Activated CD4-positive, alpha-beta T cell treated with anti-CD3 and anti-CD28 coated beads for 4 hours (primary cell): Measurements from ENCODE around the gene S100A4.

Source experiments
- DNase-seq, 2 donors: peaks; one replicate each; pipeline ENCODE4 v3.0.0-alpha.2; 2020

S100A4 gene

GRCh38 chr1:153546796-153547559 is 1.4 kb upstream of the S100A4 start:
- no peak for DNase-seq

DNA sequence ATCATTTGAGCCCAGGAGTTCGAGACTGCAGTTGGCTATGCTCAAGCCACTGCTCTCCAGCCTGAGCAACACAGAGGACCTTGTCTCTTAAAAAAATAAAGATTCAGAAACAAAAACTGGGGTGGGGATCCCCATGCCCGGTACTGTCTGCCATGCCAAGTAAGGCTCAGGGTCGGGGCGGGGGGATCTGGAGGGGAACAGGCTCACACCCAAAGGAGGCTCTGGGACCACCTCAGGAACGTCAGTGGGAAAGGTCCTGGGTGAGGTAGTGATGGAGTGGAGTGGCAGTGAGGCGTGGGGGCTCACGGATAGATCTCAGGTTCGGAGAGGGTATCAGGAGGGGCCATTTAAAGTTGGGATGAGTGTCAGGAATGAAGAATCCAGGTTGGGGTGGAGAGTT is 765 bp upstream of the S100A4 start:
- no peak for DNase-seq

- no peak for DNase-seq
These were observed 1.0 kb downstream of the S100A4 start for GRCh38 chr1:153544453-153545066.

DNA sequence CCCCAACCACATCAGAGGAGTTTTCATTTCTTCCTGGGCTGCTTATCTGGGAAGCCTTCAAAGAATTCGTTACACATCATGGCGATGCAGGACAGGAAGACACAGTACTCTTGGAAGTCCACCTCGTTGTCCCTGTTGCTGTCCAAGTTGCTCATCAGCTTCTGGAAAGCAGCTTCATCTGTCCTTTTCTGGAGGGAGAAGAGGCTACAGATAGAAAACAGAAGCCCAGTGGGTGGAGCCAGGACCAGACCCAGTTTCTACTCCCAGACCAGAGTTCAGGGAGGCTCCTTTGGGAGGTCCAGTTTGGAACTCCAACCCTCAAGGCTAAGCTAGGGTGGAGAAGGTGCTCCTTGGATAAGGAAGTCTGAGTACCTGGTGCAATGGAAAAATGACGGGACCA is 1.9 kb downstream of the S100A4 start:
- no peak for DNase-seq

DNA sequence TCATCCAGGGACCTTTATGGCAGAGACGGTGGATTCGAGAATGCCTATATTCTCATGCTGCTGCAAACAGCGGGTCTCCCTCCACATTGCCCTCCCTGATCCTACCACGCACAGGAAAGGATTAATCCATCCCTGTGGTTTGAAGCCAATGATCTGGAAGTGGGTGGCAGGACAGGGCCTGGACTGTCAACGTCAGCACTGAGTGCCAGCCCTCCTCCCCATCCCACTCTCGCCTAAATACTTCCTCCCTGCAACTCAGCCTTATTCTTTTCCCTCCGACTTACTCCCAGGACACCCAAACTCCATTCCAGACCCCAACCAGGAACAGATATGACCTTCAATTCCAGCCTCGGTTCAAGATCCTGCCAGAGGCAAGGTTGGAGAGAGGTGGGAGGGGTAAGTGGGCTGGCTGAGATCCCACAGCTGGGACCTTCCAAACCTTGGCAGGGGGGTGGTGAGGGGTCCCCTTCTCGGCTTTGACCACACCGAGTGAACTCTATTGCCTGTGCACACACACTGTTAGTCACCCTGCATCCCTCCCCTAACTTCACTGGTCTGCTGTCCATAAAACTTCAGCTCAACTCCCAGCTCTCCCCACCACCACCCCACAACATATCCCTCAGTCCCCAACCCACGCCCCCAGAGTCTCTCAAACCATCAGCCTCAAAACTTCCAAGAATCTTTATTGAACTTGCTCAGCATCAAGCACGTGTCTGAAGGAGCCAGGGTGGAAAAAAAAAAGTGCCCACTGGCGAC is 2.5 kb downstream of the S100A4 start:
- no peak for DNase-seq

DNA sequence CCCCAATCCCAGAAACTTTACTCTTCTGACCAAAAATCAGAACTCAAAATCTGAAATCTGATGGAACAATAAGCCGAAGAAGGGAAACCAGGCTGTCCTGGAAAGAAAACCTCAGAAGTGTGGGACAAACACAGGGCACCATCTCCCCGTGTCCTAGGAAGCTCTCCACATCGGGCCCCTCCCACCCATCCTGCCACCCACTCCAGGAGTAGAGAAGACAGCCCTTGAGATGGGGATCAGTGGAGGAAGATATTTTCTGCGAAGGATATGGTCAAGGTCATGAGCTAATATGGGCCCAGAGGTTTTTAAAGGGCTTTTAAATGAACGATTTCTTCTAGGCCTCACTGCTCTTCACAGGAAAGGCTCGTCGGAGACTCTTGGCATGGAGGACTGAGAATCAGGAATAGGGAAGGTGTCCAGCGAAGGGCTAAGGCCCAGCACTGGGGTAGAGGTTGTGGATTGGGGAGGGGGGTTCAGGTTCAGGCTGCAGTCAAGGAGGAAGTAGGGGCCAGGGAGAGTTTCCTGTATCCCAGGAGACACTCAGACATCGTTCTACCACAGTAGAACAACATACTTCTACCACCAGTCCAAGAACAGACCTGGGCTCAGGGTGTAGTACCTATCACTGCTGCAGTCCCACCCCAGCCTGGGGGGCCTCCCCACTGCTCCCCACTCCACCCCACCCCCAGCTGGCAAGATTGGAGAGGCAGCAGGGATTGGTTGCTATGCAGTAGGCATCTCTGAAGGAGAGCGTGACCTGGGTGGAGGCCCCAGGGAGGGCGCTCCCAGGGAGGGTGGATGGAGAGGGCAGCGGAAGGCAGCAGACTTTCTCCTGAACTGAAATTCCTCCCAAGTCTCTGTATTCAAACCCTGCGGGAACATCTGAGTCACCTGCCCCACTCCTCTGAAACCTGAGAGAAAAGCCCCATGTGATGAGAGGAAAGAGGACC is 3.7 kb downstream of the S100A4 start:
- DNase-seq, result no peak

DNA sequence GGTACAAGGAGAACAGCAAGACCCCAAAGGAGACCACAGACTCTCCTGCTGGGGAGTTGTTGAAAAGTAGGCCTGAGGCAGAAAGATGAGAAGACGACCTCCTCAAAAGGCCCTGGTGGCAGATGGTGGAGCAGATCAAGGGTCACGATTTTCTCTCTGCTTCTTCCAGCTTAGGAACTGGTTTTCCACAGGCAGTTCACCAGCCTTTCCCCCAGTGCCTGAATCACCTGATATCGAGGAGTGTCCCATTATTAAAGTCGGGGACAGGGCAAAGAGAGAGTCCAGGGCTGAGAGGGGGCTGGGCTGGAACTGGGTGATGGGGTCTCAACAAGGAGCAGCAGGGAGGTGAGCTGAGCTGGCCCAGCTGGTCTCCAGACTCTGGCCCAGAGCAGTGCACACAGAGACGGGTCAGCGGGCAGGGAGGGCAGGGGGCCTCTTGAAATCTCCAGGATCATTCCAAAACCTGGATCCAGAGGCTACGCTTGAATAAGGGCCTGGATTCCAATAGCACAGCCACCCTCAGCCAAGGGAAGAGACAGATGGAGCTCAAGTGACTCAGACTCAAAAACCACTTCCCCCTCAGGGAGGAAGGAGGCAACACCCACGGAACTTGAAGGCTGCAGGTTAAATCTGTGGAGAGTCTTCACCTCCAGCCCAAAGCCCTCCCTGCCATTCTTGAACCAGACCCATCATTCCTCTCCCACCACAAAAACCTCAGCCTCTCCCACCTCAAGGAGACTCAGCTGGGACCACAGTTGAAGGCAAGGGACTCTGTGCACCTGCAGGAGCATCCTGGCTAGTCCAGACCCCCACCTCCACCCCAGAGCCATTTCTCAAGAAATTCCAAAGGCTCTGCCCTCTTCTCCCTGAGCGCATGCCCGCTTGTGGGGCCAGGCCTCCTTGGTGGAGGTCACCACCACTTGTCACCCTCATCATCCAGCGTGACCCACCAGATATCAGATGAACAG is 4.9 kb downstream of the S100A4 start, which contains the start of gene S100A5:
TSS of gene S100A5 (minus strand) at position 541 of the 968 bp plus-strand sequence. CDS start 743 bp downstream, outside the sequence.
- DNase-seq, result peak; percentile 65 to 67

- no peak for DNase-seq
These were observed 6.1 kb downstream of the S100A4 start for GRCh38 chr1:153539395-153540093.

GRCh38 chr1:153538315-153538821 is 7.2 kb downstream of the S100A4 start:
- no peak for DNase-seq

GRCh38 chr1:153537376-153537730 is 8.3 kb downstream of the S100A4 start:
- no peak for DNase-seq

GRCh38 chr1:153536671-153537375 is 8.8 kb downstream of the S100A4 start:
- no peak for DNase-seq

GRCh38 chr1:153536012-153536670 is 9.5 kb downstream of the S100A4 start:
- DNase-seq, result peak; percentile 67 to 76

GRCh38 chr1:153535242-153536011 is 10.2 kb downstream of the S100A4 start, which contains the start of gene S100A6:
Gene S100A6, minus strand, starts transcription at chr1:153535991. Its CDS starts 652 bp downstream, at chr1:153535339.
- DNase-seq, result peak; percentile 26 to 48

- DNase-seq, result no peak
These were observed 10.7 kb downstream of the S100A4 start for GRCh38 chr1:153534925-153535241.

- no peak for DNase-seq
These were observed 11.2 kb downstream of the S100A4 start for GRCh38 chr1:153534226-153534924.

- no peak for DNase-seq
These were observed 11.9 kb downstream of the S100A4 start for GRCh38 chr1:153533689-153534201.

- DNase-seq, result peak; percentile 74 to 77
These were observed 12.6 kb downstream of the S100A4 start for GRCh38 chr1:153532769-153533599.
